ENCODE results near the gene MEIKIN. TPM values are rescaled to one million over a fixed set of nuclear protein-coding genes. Genes with fewer than 3 reads are reported as not detected.

MEIKIN gene
- total RNA-seq, 2 experiments from 2014 or later, result not detected

GRCh38 chr5:131944702-131945550, 537 bp downstream of the MEIKIN start:
- H3K9me2 ChIP-seq (ENCODE audit: insufficient read depth, low read length), result no peaks in the 10 kb centered on the region
- no peaks in the 10 kb centered on the region for H4K20me1 ChIP-seq (ENCODE audit: insufficient read depth, low read length)
- no peak overlapping the region for H2AFZ ChIP-seq (ENCODE audit: low read length)
- intact Hi-C loops (cut with micrococcal nuclease; ENCODE audit: unreplicated experiment), result no loop called here
- H3K4me2 ChIP-seq (ENCODE audit: low read length), result no peak overlapping the region
- no peak for DNase-seq (ENCODE audit: low spot score)
- H3K27ac ChIP-seq (ENCODE audit: low read depth, low read length, poor library complexity, severe bottlenecking), result no peak overlapping the region
- no peaks in the 10 kb centered on the region for H3K36me3 ChIP-seq (ENCODE audit: insufficient read depth, low read length)
- TF ChIP-seq, protein P1, sequence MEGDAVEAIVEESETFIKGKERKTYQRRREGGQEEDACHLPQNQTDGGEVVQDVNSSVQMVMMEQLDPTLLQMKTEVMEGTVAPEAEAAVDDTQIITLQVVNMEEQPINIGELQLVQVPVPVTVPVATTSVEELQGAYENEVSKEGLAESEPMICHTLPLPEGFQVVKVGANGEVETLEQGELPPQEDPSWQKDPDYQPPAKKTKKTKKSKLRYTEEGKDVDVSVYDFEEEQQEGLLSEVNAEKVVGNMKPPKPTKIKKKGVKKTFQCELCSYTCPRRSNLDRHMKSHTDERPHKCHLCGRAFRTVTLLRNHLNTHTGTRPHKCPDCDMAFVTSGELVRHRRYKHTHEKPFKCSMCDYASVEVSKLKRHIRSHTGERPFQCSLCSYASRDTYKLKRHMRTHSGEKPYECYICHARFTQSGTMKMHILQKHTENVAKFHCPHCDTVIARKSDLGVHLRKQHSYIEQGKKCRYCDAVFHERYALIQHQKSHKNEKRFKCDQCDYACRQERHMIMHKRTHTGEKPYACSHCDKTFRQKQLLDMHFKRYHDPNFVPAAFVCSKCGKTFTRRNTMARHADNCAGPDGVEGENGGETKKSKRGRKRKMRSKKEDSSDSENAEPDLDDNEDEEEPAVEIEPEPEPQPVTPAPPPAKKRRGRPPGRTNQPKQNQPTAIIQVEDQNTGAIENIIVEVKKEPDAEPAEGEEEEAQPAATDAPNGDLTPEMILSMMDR (conservative IDR thresholded peaks at IDR 0.05; ENCODE audit: low read length), result no peak
- TF ChIP-seq EZH2phosphoT487 (IDR thresholded peaks at IDR 0.05; ENCODE audit: borderline replicate concordance, low read depth, low read length), result no peak
- no peaks in the 10 kb centered on the region for H3K9me3 ChIP-seq (ENCODE audit: low read length)
- H3K4me1 ChIP-seq (ENCODE audit: insufficient read depth, low read length, poor library complexity, severe bottlenecking), result no peaks in the 10 kb centered on the region
- H3K79me2 ChIP-seq (ENCODE audit: insufficient read depth, low read depth, low read length), result no peaks in the 10 kb centered on the region
- POLR2A ChIA-PET, result no interaction called here
- no TSS peak for BruUV-seq (replicated peaks)
- H3K4me3 ChIP-seq (ENCODE audit: low read depth, low read length, poor library complexity, severe bottlenecking), result no peak overlapping the region
- CTCF ChIA-PET (ENCODE audit: unreplicated experiment), result no interaction called here

DNA sequence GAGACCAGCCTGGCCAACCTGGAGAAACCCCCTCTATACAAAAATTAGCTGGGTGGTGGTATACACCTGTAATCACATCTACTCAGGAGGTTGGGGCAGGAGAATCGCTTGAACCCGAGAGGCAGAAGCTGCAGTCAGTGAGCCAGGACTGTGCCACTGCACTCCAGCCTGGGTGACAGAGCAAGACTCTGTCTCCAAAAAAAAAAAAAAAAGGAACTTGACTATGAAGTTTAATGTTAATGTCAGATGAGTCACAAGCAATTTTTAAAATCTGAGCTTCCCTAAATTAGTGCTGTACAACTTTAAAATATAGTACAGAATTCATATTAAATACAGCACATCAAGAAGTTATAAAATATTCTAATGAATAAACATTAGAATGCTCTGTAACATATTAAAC, 1.5 kb downstream of the MEIKIN start:
- CTCF ChIA-PET (ENCODE audit: unreplicated experiment), result no interaction called here
- TF ChIP-seq, protein P1 (conservative IDR thresholded peaks at IDR 0.05; ENCODE audit: low read length), result no peak
- Histone ChIP-seq H3K4me1 (ENCODE audit: insufficient read depth, low read length, poor library complexity, severe bottlenecking) (no peaks in the 10 kb centered on the region), H4K20me1 (ENCODE audit: insufficient read depth, low read length) (no peaks in the 10 kb centered on the region), H3K9me3 (ENCODE audit: low read length) (no peaks in the 10 kb centered on the region), H3K79me2 (ENCODE audit: insufficient read depth, low read depth, low read length) (no peaks in the 10 kb centered on the region), H3K9me2 (ENCODE audit: insufficient read depth, low read length) (no peaks in the 10 kb centered on the region), H3K36me3 (ENCODE audit: insufficient read depth, low read length) (no peaks in the 10 kb centered on the region), H3K4me2 (ENCODE audit: low read length) (no peak overlapping the region), H3K27ac (ENCODE audit: low read depth, low read length, poor library complexity, severe bottlenecking) (no peak overlapping the region), H2AFZ (ENCODE audit: low read length) (no peak overlapping the region), H3K4me3 (ENCODE audit: low read depth, low read length, poor library complexity, severe bottlenecking) (no peak overlapping the region)
- DNase-seq (ENCODE audit: low spot score), result no peak
- BruUV-seq (replicated peaks), result no TSS peak
- POLR2A ChIA-PET, result no interaction called here
- intact Hi-C loops (cut with micrococcal nuclease; ENCODE audit: unreplicated experiment), result no loop called here

DNA sequence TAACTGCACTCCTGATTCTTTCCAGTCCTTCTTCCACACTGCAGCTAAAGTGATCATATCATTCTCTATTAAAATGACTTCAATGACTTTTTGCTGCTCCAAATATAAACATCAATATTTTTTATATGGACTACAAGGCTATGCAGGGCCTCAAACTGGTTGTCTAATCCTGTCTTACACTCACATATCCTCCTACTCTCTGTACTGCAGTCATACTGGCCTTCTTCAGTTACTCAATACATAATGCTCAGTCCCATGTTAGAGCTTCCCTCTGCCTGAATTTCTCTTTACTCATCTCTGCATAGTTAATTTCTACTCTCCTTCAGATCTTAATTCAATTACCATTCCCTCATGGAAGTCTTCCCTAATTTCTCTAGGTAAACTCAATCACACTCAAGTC, 3.4 kb downstream of the MEIKIN start:
- H4K20me1 ChIP-seq (ENCODE audit: insufficient read depth, low read length), result no peaks in the 10 kb centered on the region
- POLR2A ChIA-PET, result no interaction called here
- CTCF ChIA-PET (ENCODE audit: unreplicated experiment), result no interaction called here
- H3K4me1 ChIP-seq (ENCODE audit: insufficient read depth, low read length, poor library complexity, severe bottlenecking), result no peaks in the 10 kb centered on the region
- no peak overlapping the region for H2AFZ ChIP-seq (ENCODE audit: low read length)
- H3K9me2 ChIP-seq (ENCODE audit: insufficient read depth, low read length), result no peaks in the 10 kb centered on the region
- no peaks in the 10 kb centered on the region for H3K79me2 ChIP-seq (ENCODE audit: insufficient read depth, low read depth, low read length)
- intact Hi-C loops (cut with micrococcal nuclease; ENCODE audit: unreplicated experiment), result no loop called here
- no peak overlapping the region for H3K27ac ChIP-seq (ENCODE audit: low read depth, low read length, poor library complexity, severe bottlenecking)
- TF ChIP-seq, protein P1 (conservative IDR thresholded peaks at IDR 0.05; ENCODE audit: low read length), result no peak
- no peak for TF ChIP-seq EZH2phosphoT487 (IDR thresholded peaks at IDR 0.05; ENCODE audit: borderline replicate concordance, low read depth, low read length)
- DNase-seq (ENCODE audit: low spot score), result no peak
- H3K4me2 ChIP-seq (ENCODE audit: low read length), result no peak overlapping the region
- BruUV-seq (replicated peaks), result no TSS peak
- H3K36me3 ChIP-seq (ENCODE audit: insufficient read depth, low read length), result no peaks in the 10 kb centered on the region
- H3K4me3 ChIP-seq (ENCODE audit: low read depth, low read length, poor library complexity, severe bottlenecking), result no peak overlapping the region
- no peaks in the 10 kb centered on the region for H3K9me3 ChIP-seq (ENCODE audit: low read length)

Data from OCI-LY7 (cell line).